ENCODE measurements around the gene ADGRL1. TPM values are rescaled to one million over a fixed set of nuclear protein-coding genes. Genes with fewer than 3 reads are reported as not detected.
"Not testable (repeated sequence)": the region's sequence is repeated elsewhere in the genome, so short reads cannot be mapped to it uniquely, and the experiment has no call there.

Gene ADGRL1
- polyA plus RNA-seq, 2 donors: 4.7 to 11.1 TPM

DNA sequence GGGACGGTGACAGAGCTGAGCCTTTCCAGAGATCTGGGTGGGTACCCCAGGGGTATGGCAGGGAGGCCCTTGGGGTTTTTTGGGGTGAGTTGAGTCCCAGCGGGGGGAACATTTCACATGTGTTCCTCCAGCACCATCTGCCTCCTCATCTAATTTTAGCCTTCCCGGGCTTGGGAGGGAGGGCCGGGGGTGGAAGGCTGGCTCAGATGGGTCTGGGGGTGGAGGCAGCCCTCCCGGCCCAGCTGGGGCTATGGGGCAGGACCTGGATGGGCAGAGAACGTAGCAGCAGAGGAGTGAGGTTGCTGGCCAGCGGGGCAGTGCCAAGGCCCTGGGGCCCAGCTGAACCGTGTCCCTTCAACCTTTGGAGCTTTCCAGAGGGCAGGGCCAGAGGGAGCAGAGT lies 23.5 kb downstream of the ADGRL1 start:
- WGBS, 2 donors: 73 to 91% methylated on average over 8 of the region's 8 CpGs
- no peak overlapping the region for H3K4me3 ChIP-seq (ENCODE audit: low read depth in 1 of 2, low read length in 2 of 2)
- no peaks in the 10 kb centered on the region for H3K9me3 ChIP-seq (ENCODE audit: control insufficient read depth in 2 of 2, insufficient read depth in 1 of 2, low read depth in 1 of 2, low read length in 1 of 2)
- no peak overlapping the region for H3K27ac ChIP-seq (ENCODE audit: low read depth in 2 of 2, low read length in 1 of 2)
- H3K4me1 ChIP-seq (ENCODE audit: control insufficient read depth in 2 of 2, insufficient read depth in 2 of 2, low read length in 1 of 2): peaks cover 2% of the 10 kb centered on the region in 2 donors
- no peaks in the 10 kb centered on the region for H3K27me3 ChIP-seq (ENCODE audit: control insufficient read depth in 1 of 2, insufficient read depth in 2 of 2, low read length in 2 of 2)
- peaks cover 0 to 2% of the 10 kb centered on the region in 2 donors for H3K36me3 ChIP-seq (ENCODE audit: control insufficient read depth in 2 of 2, insufficient read depth in 2 of 2, low read length in 1 of 2)

DNA sequence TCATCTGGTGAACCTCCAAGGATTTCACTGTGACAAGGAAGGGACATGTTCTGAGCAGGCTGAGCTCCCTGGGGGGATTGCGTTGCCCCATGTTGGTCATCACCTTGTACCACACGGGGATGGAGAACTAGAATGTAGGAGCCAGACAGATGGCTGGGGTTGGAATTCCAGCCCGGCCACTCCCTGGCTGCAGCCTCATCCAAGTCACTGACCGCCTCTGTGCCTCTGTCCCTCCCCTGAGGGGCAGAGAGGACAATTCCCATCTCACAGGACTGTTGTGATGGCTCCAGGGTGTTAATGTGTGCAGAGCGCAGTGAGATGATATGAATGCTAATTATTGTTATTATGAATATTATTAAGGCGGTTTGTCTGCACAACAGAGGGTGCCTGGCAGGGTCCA lies 24.1 kb downstream of the ADGRL1 start:
- WGBS, 2 donors: 86 to 89% methylated on average over 6 of the region's 6 CpGs
- Histone ChIP-seq H3K27ac (ENCODE audit: low read depth in 2 of 2, low read length in 1 of 2) (no peak overlapping the region), H3K36me3 (ENCODE audit: control insufficient read depth in 2 of 2, insufficient read depth in 2 of 2, low read length in 1 of 2) (peaks cover 0 to 7% of the 10 kb centered on the region in 2 donors), H3K27me3 (ENCODE audit: control insufficient read depth in 1 of 2, insufficient read depth in 2 of 2, low read length in 2 of 2) (no peaks in the 10 kb centered on the region), H3K4me1 (ENCODE audit: control insufficient read depth in 2 of 2, insufficient read depth in 2 of 2, low read length in 1 of 2) (peaks cover 2% of the 10 kb centered on the region in 2 donors), H3K9me3 (ENCODE audit: control insufficient read depth in 2 of 2, insufficient read depth in 1 of 2, low read depth in 1 of 2, low read length in 1 of 2) (no peaks in the 10 kb centered on the region), H3K4me3 (ENCODE audit: low read depth in 1 of 2, low read length in 2 of 2) (no peak overlapping the region)

DNA sequence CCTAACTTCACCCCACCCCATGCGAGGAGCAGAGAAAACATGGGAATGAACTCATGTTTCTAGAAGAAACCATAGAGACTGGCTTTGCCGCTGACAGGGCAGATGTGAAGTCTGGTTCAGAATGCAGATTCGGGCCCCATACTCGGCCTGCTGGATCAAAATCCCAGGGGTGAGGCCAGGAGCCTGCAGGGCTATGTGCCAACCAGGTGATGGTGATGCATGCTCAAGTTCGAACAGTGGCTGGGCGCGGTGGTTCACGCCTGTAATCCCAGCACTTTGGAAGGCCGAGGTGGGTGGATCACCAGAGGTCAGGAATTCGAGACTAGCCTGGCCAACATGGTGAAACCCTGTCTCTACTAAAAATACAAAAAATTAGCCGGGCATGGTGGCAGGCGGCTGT lies 24.8 kb downstream of the ADGRL1 start:
- H3K9me3 ChIP-seq (ENCODE audit: control insufficient read depth in 2 of 2, insufficient read depth in 1 of 2, low read depth in 1 of 2, low read length in 1 of 2); H3K4me1 ChIP-seq (ENCODE audit: control insufficient read depth in 2 of 2, insufficient read depth in 2 of 2, low read length in 1 of 2): not testable (repeated sequence)
- WGBS, 2 donors: 57 to 70% methylated on average over 12 of the region's 12 CpGs

DNA sequence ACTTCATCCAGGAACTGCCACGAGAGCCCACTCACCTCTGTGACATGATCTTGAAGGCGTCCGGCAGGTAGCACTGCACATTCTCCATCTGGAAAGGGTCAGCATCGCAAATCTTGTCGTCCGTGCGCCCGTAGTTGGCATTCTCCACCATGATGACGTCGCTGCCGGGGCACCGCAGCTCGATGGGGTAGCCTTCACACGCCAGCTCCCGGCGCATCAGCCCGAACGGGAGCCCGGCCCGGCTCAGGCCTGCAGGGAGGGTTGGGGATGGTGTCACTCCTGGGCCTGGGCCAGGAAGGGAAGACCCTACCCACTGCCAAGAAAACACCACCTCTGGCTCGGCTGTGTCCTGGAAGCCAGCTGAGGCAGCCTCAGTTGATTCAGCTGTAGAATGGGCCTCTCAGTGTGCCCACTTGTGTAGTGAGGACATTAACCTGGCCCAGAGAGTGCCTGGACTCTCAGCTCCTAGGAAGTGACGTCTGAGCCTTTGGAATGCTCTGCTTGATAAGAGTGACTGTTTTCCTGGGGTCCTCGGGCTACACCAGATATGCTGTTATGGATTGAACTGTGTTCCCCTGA lies 28.4 kb downstream of the ADGRL1 start:
- Histone ChIP-seq H3K4me3 (ENCODE audit: low read depth in 1 of 2, low read length in 2 of 2) (no peak overlapping the region), H3K27me3 (ENCODE audit: control insufficient read depth in 1 of 2, insufficient read depth in 2 of 2, low read length in 2 of 2) (no peaks in the 10 kb centered on the region), H3K4me1 (ENCODE audit: control insufficient read depth in 2 of 2, insufficient read depth in 2 of 2, low read length in 1 of 2) (peaks cover 0 to 2% of the 10 kb centered on the region in 2 donors), H3K27ac (ENCODE audit: low read depth in 2 of 2, low read length in 1 of 2) (no peak overlapping the region), H3K36me3 (ENCODE audit: control insufficient read depth in 2 of 2, insufficient read depth in 2 of 2, low read length in 1 of 2) (peaks cover 0 to 12% of the 10 kb centered on the region in 2 donors), H3K9me3 (ENCODE audit: control insufficient read depth in 2 of 2, insufficient read depth in 1 of 2, low read depth in 1 of 2, low read length in 1 of 2) (no peaks in the 10 kb centered on the region)
- WGBS, 2 donors: 90% methylated on average over 23 of the region's 23 CpGs

More for the DNA sequence above, 24.8 kb downstream of the ADGRL1 start:
- not testable (repeated sequence) for H3K4me3 ChIP-seq (ENCODE audit: low read depth in 1 of 2, low read length in 2 of 2); H3K27ac ChIP-seq (ENCODE audit: low read depth in 2 of 2, low read length in 1 of 2); H3K27me3 ChIP-seq (ENCODE audit: control insufficient read depth in 1 of 2, insufficient read depth in 2 of 2, low read length in 2 of 2); H3K36me3 ChIP-seq (ENCODE audit: control insufficient read depth in 2 of 2, insufficient read depth in 2 of 2, low read length in 1 of 2)

DNA sequence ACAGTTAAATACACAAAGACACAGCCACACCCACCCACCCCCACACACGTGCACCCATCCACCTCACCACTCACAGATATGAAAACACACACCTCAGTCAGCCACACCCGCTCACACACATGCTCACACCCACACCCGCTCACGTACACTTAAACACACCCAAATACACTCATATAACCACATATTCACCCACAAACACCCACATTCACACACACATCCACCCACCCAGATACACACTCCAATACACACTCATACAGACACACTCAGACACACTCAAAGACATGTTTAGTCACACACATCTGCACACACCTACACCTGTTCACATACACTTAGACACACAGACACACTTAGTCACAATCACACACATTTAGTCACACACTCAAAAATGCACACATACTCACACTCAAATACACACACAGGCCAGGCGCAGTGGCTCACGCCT lies 30.6 kb downstream of the ADGRL1 start:
- H3K36me3 ChIP-seq (ENCODE audit: control insufficient read depth in 2 of 2, insufficient read depth in 2 of 2, low read length in 1 of 2): peaks cover 0 to 21% of the 10 kb centered on the region in 2 donors
- no peaks in the 10 kb centered on the region for H3K27me3 ChIP-seq (ENCODE audit: control insufficient read depth in 1 of 2, insufficient read depth in 2 of 2, low read length in 2 of 2)
- no peaks in the 10 kb centered on the region for H3K9me3 ChIP-seq (ENCODE audit: control insufficient read depth in 2 of 2, insufficient read depth in 1 of 2, low read depth in 1 of 2, low read length in 1 of 2)
- H3K27ac ChIP-seq (ENCODE audit: low read depth in 2 of 2, low read length in 1 of 2): no peak overlapping the region
- no peak overlapping the region for H3K4me3 ChIP-seq (ENCODE audit: low read depth in 1 of 2, low read length in 2 of 2)
- 75 to 77% methylated on average over 6 of the region's 6 CpGs for WGBS, 2 donors
- no peaks in the 10 kb centered on the region for H3K4me1 ChIP-seq (ENCODE audit: control insufficient read depth in 2 of 2, insufficient read depth in 2 of 2, low read length in 1 of 2)

DNA sequence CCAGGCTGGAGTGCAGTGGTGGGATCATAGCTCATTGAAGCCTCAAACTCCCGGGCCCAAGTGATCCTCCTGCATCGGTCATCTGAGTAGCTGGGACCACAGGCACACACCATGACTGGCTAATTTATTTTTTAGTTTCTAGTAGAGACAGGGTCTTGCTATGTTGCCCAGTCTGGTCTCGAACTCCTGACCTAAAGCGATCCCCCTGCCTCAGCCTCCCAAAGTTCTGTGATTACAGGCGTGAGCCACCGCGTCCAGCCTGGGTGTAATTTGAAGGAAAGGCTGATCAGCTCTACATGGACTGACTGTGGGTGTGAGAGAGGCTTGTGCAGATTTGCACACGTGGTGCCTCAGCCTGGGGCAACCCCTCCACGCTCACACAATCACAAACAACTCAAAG lies 31.1 kb downstream of the ADGRL1 start:
- Histone ChIP-seq H3K36me3 (ENCODE audit: control insufficient read depth in 2 of 2, insufficient read depth in 2 of 2, low read length in 1 of 2) (peaks cover 0 to 24% of the 10 kb centered on the region in 2 donors), H3K27ac (ENCODE audit: low read depth in 2 of 2, low read length in 1 of 2) (no peak overlapping the region), H3K4me3 (ENCODE audit: low read depth in 1 of 2, low read length in 2 of 2) (no peak overlapping the region), H3K4me1 (ENCODE audit: control insufficient read depth in 2 of 2, insufficient read depth in 2 of 2, low read length in 1 of 2) (no peaks in the 10 kb centered on the region), H3K27me3 (ENCODE audit: control insufficient read depth in 1 of 2, insufficient read depth in 2 of 2, low read length in 2 of 2) (no peaks in the 10 kb centered on the region), H3K9me3 (ENCODE audit: control insufficient read depth in 2 of 2, insufficient read depth in 1 of 2, low read depth in 1 of 2, low read length in 1 of 2) (no peaks in the 10 kb centered on the region)
- 90 to 96% methylated on average over 9 of the region's 9 CpGs for WGBS, 2 donors

DNA sequence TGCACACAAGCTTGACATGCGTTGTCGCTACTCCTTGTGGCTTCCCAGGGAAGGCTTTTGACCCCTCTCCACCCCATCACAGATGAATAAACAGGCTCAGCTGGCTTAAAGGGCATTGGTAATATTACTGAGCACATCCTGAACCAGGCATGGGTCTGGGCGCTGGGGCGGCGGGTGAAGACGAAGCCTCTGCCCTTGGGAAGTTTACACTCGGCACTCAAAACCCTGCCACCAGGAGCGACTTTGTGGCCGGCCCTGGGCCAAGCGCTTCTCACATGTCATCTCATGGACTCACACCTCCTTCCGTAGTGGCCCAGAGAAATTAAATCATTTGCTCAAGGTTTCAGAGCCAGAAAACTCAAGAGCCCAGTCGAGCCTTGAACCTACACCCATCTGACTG lies 37.0 kb downstream of the ADGRL1 start:
- WGBS, 2 donors: 93% methylated on average over 12 of the region's 12 CpGs
- Histone ChIP-seq H3K36me3 (ENCODE audit: control insufficient read depth in 2 of 2, insufficient read depth in 2 of 2, low read length in 1 of 2) (peaks cover 0 to 18% of the 10 kb centered on the region in 2 donors), H3K27me3 (ENCODE audit: control insufficient read depth in 1 of 2, insufficient read depth in 2 of 2, low read length in 2 of 2) (no peaks in the 10 kb centered on the region), H3K4me1 (ENCODE audit: control insufficient read depth in 2 of 2, insufficient read depth in 2 of 2, low read length in 1 of 2) (no peaks in the 10 kb centered on the region), H3K27ac (ENCODE audit: low read depth in 2 of 2, low read length in 1 of 2) (no peak overlapping the region), H3K9me3 (ENCODE audit: control insufficient read depth in 2 of 2, insufficient read depth in 1 of 2, low read depth in 1 of 2, low read length in 1 of 2) (no peaks in the 10 kb centered on the region), H3K4me3 (ENCODE audit: low read depth in 1 of 2, low read length in 2 of 2) (no peak overlapping the region)

DNA sequence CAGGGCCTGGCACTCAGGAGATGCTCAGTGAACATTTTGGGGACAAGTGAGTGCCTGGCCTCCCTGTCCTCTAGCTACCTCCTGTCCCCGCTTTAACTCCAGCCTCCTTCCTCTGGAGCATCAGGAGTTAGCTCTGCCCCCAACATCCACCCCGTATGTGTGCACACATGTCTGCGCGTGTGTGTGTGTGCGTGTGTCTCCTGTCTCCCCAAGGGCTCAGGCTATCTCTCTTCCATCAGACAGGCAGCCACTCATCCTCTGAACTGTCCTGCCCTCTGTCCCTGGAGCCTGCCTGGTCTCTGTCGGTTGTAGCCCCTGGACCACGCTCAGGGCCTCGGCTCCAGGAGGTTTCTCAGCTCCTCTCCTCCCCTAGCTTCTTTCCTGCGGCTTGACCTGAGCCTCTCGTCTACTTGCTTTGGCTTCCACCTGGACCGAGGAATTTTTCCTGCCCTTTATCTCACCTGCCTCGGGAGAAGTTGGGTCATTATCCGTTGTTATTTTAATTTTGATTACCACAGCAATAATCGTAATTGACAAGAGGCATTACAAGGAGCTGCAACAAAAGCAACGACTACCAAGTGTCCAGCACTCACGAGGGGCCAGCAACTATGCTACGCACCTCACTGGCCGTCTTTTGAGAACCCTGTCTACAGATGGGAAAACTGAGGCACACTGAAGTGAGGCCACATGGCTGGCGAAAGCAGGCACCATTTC lies 37.6 kb downstream of the ADGRL1 start:
- Histone ChIP-seq H3K36me3 (ENCODE audit: control insufficient read depth in 2 of 2, insufficient read depth in 2 of 2, low read length in 1 of 2) (peaks cover 0 to 17% of the 10 kb centered on the region in 2 donors), H3K4me3 (ENCODE audit: low read depth in 1 of 2, low read length in 2 of 2) (no peak overlapping the region), H3K4me1 (ENCODE audit: control insufficient read depth in 2 of 2, insufficient read depth in 2 of 2, low read length in 1 of 2) (no peaks in the 10 kb centered on the region), H3K9me3 (ENCODE audit: control insufficient read depth in 2 of 2, insufficient read depth in 1 of 2, low read depth in 1 of 2, low read length in 1 of 2) (no peaks in the 10 kb centered on the region), H3K27me3 (ENCODE audit: control insufficient read depth in 1 of 2, insufficient read depth in 2 of 2, low read length in 2 of 2) (no peaks in the 10 kb centered on the region), H3K27ac (ENCODE audit: low read depth in 2 of 2, low read length in 1 of 2) (no peak overlapping the region)
- 83 to 88% methylated on average over 19 of the region's 19 CpGs for WGBS, 2 donors

DNA sequence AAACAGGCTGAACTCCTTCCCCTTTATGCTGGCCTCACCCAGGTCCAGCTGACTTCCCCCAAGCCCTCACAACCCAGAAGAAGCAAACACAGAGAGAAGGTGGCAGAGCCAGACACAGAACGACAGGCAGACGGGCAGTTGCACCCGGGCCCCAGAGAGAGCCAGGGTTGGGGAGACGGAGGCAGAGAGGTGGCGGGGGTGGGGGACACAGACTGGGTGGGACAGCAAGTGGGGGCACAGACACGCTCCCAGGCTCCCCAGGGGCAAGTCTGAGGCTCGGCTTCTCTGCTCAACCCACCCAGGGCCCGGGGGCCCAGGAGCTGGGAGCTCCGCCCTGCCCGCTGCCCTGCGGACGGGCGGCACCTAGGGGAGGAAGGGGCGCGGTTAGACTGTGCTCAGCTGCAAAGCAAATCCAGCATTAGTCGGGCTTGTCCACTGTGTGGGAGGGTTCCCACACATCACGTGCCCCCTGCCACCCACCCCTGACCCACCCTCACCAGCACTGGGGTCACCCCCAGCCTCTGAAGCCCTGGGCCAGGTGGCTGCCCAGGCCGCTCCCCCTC lies 38.3 kb downstream of the ADGRL1 start:
- Histone ChIP-seq H3K4me3 (ENCODE audit: low read depth in 1 of 2, low read length in 2 of 2) (no peak overlapping the region), H3K36me3 (ENCODE audit: control insufficient read depth in 2 of 2, insufficient read depth in 2 of 2, low read length in 1 of 2) (peaks cover 0 to 23% of the 10 kb centered on the region in 2 donors), H3K27ac (ENCODE audit: low read depth in 2 of 2, low read length in 1 of 2) (no peak overlapping the region), H3K9me3 (ENCODE audit: control insufficient read depth in 2 of 2, insufficient read depth in 1 of 2, low read depth in 1 of 2, low read length in 1 of 2) (no peaks in the 10 kb centered on the region), H3K27me3 (ENCODE audit: control insufficient read depth in 1 of 2, insufficient read depth in 2 of 2, low read length in 2 of 2) (no peaks in the 10 kb centered on the region), H3K4me1 (ENCODE audit: control insufficient read depth in 2 of 2, insufficient read depth in 2 of 2, low read length in 1 of 2) (no peaks in the 10 kb centered on the region)
- 51 to 52% methylated on average over 15 to 18 of the region's 18 CpGs for WGBS, 2 donors
